Measurements from ENCODE around the gene PLAC8L1. TPM values are rescaled to one million over a fixed set of nuclear protein-coding genes. Genes with fewer than 3 reads are reported as not detected.
"Not testable (repeated sequence)": the region's sequence is repeated elsewhere in the genome, so short reads cannot be mapped to it uniquely, and the experiment has no call there.

PLAC8L1 gene
- total RNA-seq, 2 donors from 2014 or later = not detected

- Histone ChIP-seq H3K27ac (no peak overlapping the region), H3K36me3 (replicated peaks in 1 of 2; ENCODE audit: insufficient read depth in 1 of 2, low read depth in 2 of 2) (peaks cover 16 to 37% of the 10 kb centered on the region in 2 donors), H3K9me3 (no peaks in the 10 kb centered on the region), H3K4me3 (no peak overlapping the region), H3K4me1 (no peaks in the 10 kb centered on the region), H3K27me3 (no peaks in the 10 kb centered on the region)
- TF ChIP-seq POLR2A (IDR thresholded peaks at IDR 0.05) = no peak
- TF ChIP-seq, protein P1, sequence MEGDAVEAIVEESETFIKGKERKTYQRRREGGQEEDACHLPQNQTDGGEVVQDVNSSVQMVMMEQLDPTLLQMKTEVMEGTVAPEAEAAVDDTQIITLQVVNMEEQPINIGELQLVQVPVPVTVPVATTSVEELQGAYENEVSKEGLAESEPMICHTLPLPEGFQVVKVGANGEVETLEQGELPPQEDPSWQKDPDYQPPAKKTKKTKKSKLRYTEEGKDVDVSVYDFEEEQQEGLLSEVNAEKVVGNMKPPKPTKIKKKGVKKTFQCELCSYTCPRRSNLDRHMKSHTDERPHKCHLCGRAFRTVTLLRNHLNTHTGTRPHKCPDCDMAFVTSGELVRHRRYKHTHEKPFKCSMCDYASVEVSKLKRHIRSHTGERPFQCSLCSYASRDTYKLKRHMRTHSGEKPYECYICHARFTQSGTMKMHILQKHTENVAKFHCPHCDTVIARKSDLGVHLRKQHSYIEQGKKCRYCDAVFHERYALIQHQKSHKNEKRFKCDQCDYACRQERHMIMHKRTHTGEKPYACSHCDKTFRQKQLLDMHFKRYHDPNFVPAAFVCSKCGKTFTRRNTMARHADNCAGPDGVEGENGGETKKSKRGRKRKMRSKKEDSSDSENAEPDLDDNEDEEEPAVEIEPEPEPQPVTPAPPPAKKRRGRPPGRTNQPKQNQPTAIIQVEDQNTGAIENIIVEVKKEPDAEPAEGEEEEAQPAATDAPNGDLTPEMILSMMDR (IDR thresholded peaks at IDR 0.05) = no peak
- ATAC-seq (no peak), DNase-seq (no peak)
- intact Hi-C loops (cut with DNase I) = no loop called here
- 68 to 72% methylated on average over 2 of the region's 2 CpGs for WGBS, 2 donors
These were observed 19.2 kb upstream of the PLAC8L1 start for GRCh38 chr5:146124580-146124979.

DNA sequence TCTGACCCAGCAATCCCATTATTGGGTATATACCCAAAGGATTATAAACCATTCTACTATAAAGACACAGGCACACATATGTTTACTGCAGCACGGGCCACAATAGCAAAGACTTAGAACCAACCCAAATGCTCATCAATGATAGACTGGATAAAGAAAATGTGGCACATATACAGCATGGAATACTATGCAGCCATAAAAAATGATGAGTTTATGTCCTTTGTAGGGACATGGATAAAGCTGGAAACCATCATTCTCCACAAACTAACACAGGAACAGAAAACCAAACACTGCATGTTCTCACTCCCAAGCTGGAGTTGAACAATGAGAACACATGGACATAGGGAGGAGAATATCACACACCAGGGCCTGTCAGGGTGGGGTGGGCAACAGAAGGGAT, 16.1 kb upstream of the PLAC8L1 start:
- H3K4me3 ChIP-seq; H3K27me3 ChIP-seq; DNase-seq; ATAC-seq; intact Hi-C loops (cut with DNase I); H3K27ac ChIP-seq; H3K4me1 ChIP-seq; H3K9me3 ChIP-seq: not testable (repeated sequence)
- peaks cover 16 to 39% of the 10 kb centered on the region in 2 donors for H3K36me3 ChIP-seq (replicated peaks in 1 of 2; ENCODE audit: insufficient read depth in 1 of 2, low read depth in 2 of 2)
- WGBS, 2 donors = 96 to 100% methylated on average over 1 of the region's 1 CpG

- H3K36me3 ChIP-seq (replicated peaks in 1 of 2; ENCODE audit: insufficient read depth in 1 of 2, low read depth in 2 of 2) = peaks cover 11 to 27% of the 10 kb centered on the region in 2 donors
- ATAC-seq (no peak), DNase-seq (no peak)
- intact Hi-C loops (cut with DNase I) = no loop called here
- H3K4me3 ChIP-seq = no peak overlapping the region
- no peaks in the 10 kb centered on the region for H3K4me1 ChIP-seq
- H3K27me3 ChIP-seq = no peaks in the 10 kb centered on the region
- TF ChIP-seq, protein P1 (IDR thresholded peaks at IDR 0.05) = no peak
- TF ChIP-seq POLR2A (IDR thresholded peaks at IDR 0.05) = no peak
- H3K27ac ChIP-seq = no peak overlapping the region
- no peaks in the 10 kb centered on the region for H3K9me3 ChIP-seq
These were observed 12.9 kb upstream of the PLAC8L1 start for GRCh38 chr5:146118322-146118721.

DNA sequence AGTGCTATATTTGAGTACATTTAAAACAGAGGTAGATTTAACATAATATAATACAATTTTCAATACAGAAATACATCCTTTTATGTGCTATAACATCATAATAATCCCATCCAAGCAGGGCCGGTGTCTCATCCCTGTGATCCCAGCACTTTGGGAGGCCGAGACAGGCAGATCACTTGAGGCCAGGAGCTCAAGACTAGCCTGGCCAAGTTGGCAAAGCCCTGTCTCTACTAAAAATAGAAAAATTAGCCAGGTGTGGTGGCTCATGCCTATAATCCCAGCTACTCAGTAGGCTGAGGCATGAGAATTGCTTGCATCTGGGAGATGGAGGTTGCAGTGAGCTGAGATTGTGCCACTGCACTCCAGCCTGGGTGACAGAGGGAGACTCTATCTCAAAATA, 11.8 kb upstream of the PLAC8L1 start:
- ATAC-seq; H3K27ac ChIP-seq; DNase-seq; H3K4me3 ChIP-seq; H3K27me3 ChIP-seq; H3K9me3 ChIP-seq; intact Hi-C loops (cut with DNase I); H3K4me1 ChIP-seq: not testable (repeated sequence)
- 94 to 100% methylated on average over 2 of the region's 2 CpGs for WGBS, 2 donors
- peaks cover 11 to 26% of the 10 kb centered on the region in 2 donors for H3K36me3 ChIP-seq (replicated peaks in 1 of 2; ENCODE audit: insufficient read depth in 1 of 2, low read depth in 2 of 2)

- Histone ChIP-seq H3K36me3 (replicated peaks in 1 of 2; ENCODE audit: insufficient read depth in 1 of 2, low read depth in 2 of 2) (peaks cover 7 to 24% of the 10 kb centered on the region in 2 donors), H3K9me3 (no peaks in the 10 kb centered on the region), H3K27ac (no peak overlapping the region), H3K4me1 (no peaks in the 10 kb centered on the region), H3K27me3 (no peaks in the 10 kb centered on the region), H3K4me3 (no peak overlapping the region)
- intact Hi-C loops (cut with DNase I) = no loop called here
- TF ChIP-seq POLR2A (IDR thresholded peaks at IDR 0.05) = no peak
- TF ChIP-seq, protein P1 (IDR thresholded peaks at IDR 0.05) = no peak
- WGBS, 2 donors = 79 to 81% methylated on average over 2 of the region's 2 CpGs
- no peak for ATAC-seq
- DNase-seq = no peak
These were observed 11.0 kb upstream of the PLAC8L1 start for GRCh38 chr5:146116361-146116760.

DNA sequence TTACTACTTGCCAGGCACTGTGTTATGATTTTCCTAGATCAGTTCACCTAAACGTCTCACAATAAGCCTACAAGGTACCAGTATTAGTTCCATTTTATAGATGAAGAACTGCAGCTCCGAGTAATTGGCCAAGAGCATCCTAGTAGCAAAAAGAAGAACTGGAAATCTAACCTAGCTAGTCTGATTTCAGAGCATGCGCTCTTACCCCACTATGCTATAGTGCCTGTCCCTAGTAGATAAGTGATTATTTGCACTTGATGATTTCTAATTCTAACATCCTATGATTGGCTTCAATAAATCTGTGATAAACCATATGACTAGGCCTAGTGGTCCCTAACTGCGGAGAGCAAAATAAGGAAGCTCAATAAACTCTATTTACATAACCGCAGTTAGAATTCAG, 7.1 kb upstream of the PLAC8L1 start:
- Histone ChIP-seq H3K9me3 (no peaks in the 10 kb centered on the region), H3K36me3 (replicated peaks in 1 of 2; ENCODE audit: insufficient read depth in 1 of 2, low read depth in 2 of 2) (no peaks in the 10 kb centered on the region), H3K4me1 (no peaks in the 10 kb centered on the region), H3K27ac (no peak overlapping the region), H3K27me3 (no peaks in the 10 kb centered on the region), H3K4me3 (no peak overlapping the region)
- 79 to 92% methylated on average over 5 of the region's 5 CpGs for WGBS, 2 donors
- TF ChIP-seq, protein P1 (IDR thresholded peaks at IDR 0.05) = no peak
- no peak for TF ChIP-seq POLR2A (IDR thresholded peaks at IDR 0.05)
- intact Hi-C loops (cut with DNase I) = no loop called here
- no peak for DNase-seq
- no peak for ATAC-seq
